ENCODE data around the gene GPX4.

Gene GPX4

DNA sequence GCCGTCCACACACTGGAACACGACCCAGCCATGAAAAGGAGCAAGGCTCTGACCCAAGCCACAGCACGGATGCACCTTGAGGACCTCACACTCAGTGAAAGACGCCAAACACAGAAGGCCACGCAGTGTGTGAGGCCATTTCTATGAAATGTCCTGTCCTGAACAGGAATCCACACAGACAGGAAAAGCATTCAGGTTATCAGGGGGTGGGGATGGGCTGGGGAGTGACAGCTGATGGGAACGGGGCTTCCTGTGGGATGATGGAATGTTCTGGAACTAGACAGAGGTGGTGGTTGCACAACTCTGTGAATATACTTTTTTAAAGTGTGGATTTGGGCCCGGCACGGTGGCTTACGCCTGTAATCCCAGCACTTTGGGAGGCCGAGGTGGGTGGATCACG lies 30.6 kb downstream of the GPX4 start:
- TF ChIP-seq, protein P1, sequence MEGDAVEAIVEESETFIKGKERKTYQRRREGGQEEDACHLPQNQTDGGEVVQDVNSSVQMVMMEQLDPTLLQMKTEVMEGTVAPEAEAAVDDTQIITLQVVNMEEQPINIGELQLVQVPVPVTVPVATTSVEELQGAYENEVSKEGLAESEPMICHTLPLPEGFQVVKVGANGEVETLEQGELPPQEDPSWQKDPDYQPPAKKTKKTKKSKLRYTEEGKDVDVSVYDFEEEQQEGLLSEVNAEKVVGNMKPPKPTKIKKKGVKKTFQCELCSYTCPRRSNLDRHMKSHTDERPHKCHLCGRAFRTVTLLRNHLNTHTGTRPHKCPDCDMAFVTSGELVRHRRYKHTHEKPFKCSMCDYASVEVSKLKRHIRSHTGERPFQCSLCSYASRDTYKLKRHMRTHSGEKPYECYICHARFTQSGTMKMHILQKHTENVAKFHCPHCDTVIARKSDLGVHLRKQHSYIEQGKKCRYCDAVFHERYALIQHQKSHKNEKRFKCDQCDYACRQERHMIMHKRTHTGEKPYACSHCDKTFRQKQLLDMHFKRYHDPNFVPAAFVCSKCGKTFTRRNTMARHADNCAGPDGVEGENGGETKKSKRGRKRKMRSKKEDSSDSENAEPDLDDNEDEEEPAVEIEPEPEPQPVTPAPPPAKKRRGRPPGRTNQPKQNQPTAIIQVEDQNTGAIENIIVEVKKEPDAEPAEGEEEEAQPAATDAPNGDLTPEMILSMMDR (IDR thresholded peaks at IDR 0.05; ENCODE audit: borderline replicate concordance, control extremely low read depth, extremely low read depth, insufficient read depth, missing control alignments) = no peak
- in situ Hi-C loops (cut with MboI; ENCODE audit: low sequenced_read_pairs, unreplicated experiment) = no loop called here
- DNase-seq (ENCODE audit: low spot score) = no peak

- TF ChIP-seq, protein P1 (IDR thresholded peaks at IDR 0.05; ENCODE audit: borderline replicate concordance, control extremely low read depth, extremely low read depth, insufficient read depth, missing control alignments) = no peak
- no peak for DNase-seq (ENCODE audit: low spot score)
- in situ Hi-C loops (cut with MboI; ENCODE audit: low sequenced_read_pairs, unreplicated experiment) = no loop called here
Observed at GRCh38 chr19:1135454-1135853, 31.7 kb downstream of the GPX4 start.

DNA sequence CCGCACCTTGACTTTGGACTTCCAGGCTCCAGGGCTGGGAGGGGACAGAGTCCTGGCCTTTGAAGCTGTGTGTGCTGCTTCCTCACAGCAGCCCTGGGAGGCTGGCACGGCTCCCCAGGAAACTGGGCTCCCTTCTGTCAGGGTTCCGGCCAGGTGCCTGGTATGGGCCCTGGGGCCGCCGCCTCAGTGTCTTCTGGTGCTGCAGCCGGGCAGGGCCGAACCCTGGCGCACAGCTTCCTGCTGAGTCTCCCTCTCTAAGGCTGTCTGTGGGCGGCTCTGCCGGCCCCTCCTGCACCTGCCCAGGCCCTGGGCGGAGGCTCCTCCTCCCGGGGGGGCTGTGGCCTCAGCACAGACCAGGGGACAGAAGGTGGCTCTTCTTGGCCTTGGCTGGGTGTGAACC lies 32.4 kb downstream of the GPX4 start:
- in situ Hi-C loops (cut with MboI; ENCODE audit: low sequenced_read_pairs, unreplicated experiment) = no loop called here
- TF ChIP-seq, protein P1 (IDR thresholded peaks at IDR 0.05; ENCODE audit: borderline replicate concordance, control extremely low read depth, extremely low read depth, insufficient read depth, missing control alignments) = no peak
- DNase-seq (ENCODE audit: low spot score) = peak; percentile 73

DNA sequence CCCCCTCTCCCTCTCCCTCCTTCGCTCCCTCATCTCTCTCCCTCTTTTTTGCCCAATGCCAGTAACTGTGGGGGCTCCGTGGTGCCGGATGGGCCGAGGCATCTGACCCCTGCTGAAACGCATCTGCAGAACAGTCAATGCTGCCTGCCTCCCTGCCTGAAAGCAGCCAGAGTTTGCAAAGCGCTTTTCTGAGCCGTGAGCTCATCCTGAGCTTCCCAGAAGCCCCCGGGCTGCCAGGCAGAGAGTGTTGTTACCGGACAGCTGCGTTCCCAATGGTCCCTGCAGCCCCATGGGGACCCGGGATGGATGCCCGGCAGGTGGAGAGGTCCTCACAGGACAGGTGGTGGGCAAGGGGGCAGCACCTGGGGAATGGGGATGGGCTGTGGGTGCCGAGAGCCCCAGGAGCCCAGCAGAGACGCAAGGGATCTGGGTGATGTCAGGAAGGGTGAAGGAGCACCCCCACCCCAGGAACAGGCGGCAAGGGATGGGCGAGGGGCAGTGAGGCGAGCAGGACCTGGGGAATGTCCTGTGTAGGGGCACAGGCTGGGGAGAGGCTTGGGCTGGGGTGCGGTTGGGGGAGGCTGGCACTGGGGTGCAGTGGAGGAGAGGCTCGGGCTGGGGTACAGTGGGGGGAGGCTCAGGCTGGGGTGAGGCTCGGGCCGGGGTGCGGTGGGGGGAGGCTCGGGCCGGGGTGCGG lies 33.0 kb downstream of the GPX4 start:
- TF ChIP-seq, protein P1 (IDR thresholded peaks at IDR 0.05; ENCODE audit: borderline replicate concordance, control extremely low read depth, extremely low read depth, insufficient read depth, missing control alignments) = no peak
- in situ Hi-C loops (cut with MboI; ENCODE audit: low sequenced_read_pairs, unreplicated experiment) = no loop called here
- no peak for DNase-seq (ENCODE audit: low spot score)

DNA sequence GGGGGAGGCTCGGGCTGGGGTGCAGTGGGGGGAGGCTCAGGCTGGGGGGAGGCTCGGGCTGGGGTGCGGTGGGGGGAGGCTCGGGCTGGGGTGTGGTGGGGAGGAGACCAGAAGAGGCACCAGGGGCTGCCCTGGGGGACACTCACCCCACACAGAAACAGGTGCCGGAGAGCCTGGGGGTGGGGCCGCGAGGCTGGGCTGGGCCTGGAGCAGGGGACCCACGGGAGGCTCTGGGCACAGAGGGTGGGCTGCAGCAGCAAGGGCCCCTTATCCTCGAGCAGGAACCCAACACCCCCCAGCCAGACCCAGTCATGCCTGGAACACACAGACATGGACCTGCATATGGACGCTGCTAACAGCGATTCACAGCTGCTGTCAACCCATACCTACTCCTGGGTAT lies 34.3 kb downstream of the GPX4 start:
- TF ChIP-seq, protein P1 (IDR thresholded peaks at IDR 0.05; ENCODE audit: borderline replicate concordance, control extremely low read depth, extremely low read depth, insufficient read depth, missing control alignments) = no peak
- in situ Hi-C loops (cut with MboI; ENCODE audit: low sequenced_read_pairs, unreplicated experiment) = no loop called here
- no peak for DNase-seq (ENCODE audit: low spot score)

DNA sequence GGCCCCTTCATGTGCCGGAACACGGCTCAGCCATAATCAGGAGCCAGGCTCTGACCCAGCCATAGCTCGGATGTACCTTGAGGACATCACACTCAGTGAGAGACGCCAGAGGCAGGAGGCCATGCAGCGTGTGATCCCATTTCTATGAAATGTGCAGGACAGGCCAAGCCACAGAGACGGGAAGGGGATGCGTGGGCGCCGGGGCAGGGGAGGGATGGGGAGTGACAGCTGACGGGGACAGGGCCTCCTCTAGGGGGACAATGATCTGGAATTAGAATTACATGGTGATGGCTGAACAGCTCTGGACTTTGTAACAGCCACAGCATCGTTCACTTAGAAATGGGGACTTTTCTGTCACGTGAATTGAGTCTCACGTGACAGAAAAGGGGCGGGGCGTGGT lies 35.3 kb downstream of the GPX4 start:
- TF ChIP-seq, protein P1 (IDR thresholded peaks at IDR 0.05; ENCODE audit: borderline replicate concordance, control extremely low read depth, extremely low read depth, insufficient read depth, missing control alignments) = no peak
- in situ Hi-C loops (cut with MboI; ENCODE audit: low sequenced_read_pairs, unreplicated experiment) = no loop called here
- DNase-seq (ENCODE audit: low spot score) = no peak
